Stimulated activated naive B cell treated with anti-CD40 and anti-IgM and Interleukin-4, amounts not matched to agents 10 μg/mL and 1 μg/mL and 100 μg/mL, for 72 hours (primary cell): ENCODE results near the gene RFX3.

Experiments
- ATAC-seq, 2 donors: fragments of 150-1000 bp; cut with Tn5 transposase; replicated peaks; 2 replicates each; pipeline ENCODE4 v1.10.0; 2021; ENCODE audit warnings: moderate library complexity in 1 of 2
- DNase-seq: peaks from one replicate; pipeline ENCODE4 v3.0.0; 2021
- H3K27ac Mint-ChIP-seq: one replicate; pipeline ENCODE4 v1.8.0; 2022; ENCODE audit warnings: mild to moderate bottlenecking, mixed read lengths
- H3K27me3 Mint-ChIP-seq, 2 donors: one replicate each; pipeline ENCODE4 v1.8.0; 2022; ENCODE audit warnings: mixed read lengths in 2 of 2
- H3K36me3 Mint-ChIP-seq, 2 donors: one replicate each; pipeline ENCODE4 v1.8.0; 2022; ENCODE audit warnings: mixed read lengths in 2 of 2, mild to moderate bottlenecking in 1 of 2
- H3K4me1 Mint-ChIP-seq, 2 donors: one replicate each; pipeline ENCODE4 v1.8.0; 2022; ENCODE audit warnings: mixed read lengths in 2 of 2, mild to moderate bottlenecking in 1 of 2
- H3K4me3 Mint-ChIP-seq, 2 donors: one replicate each; pipeline ENCODE4 v1.8.0; 2022; ENCODE audit warnings: mild to moderate bottlenecking in 2 of 2, mixed read lengths in 2 of 2, moderate library complexity in 1 of 2
- H3K9me3 Mint-ChIP-seq, 2 donors: one replicate each; pipeline ENCODE4 v1.8.0; 2022; ENCODE audit warnings: mixed read lengths in 2 of 2, mild to moderate bottlenecking in 1 of 2

The RFX3 gene

DNA sequence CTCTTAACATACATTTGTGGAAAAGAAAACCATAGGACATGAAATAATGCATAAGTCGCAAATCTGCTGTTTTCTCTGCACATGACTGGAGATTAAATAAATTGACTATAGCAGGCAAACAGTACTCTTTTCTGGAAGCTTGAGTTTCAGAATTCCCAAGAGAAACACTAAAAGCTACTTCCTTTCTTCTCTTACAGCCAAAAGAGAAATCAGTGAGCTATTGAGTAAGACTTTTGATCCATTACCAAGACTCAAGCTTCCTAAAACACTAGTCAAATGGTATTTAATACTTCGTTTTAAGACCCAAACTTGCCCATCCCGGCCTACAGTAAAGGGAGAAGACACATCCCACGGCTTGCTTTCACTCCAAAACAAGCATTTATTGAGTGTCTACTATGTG is 346.1 kb downstream of the RFX3 start:
- no peak overlapping the region for H3K27ac Mint-ChIP-seq
- no peak for ATAC-seq
- no peak overlapping the region for H3K4me3 Mint-ChIP-seq
- H3K9me3 Mint-ChIP-seq = no peaks in the 10 kb centered on the region
- no peaks in the 10 kb centered on the region for H3K36me3 Mint-ChIP-seq
- peaks cover 5 to 12% of the 10 kb centered on the region in 2 donors for H3K4me1 Mint-ChIP-seq
- no peak for DNase-seq
- peaks cover 41% of the 10 kb centered on the region in 2 donors for H3K27me3 Mint-ChIP-seq

GRCh38 chr9:3177936-3178335 is 347.9 kb downstream of the RFX3 start:
- H3K27me3 Mint-ChIP-seq = peaks cover 32 to 35% of the 10 kb centered on the region in 2 donors

DNA sequence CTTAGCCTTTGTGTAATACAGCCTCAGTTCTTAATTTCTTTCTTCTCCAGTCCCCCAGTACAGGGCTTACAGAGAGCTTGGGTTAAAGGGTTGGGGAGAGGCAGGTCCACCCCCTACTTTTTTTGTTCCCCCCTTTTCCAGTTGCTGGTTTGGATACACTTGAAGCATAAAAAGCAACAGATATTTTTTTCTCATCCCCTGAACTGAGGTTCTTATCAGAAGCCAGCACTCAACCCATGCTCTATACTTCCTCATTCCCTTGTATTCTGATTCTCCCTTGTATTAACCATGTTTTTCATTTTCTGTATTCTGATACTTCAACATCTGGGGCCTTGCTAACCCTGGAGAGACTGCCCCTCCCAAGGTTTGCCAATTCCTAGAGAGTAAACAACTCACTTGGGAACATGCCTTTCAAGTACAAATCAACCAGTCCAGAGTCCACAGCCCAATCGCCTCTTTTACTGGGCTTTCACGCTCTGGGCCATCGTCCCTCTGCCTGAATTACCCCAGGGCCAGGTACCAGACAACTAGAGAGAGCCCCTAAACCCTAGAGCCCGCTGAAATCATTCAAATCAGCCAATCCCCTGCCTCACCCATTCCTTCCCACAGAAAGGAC is 348.5 kb downstream of the RFX3 start:
- H3K4me1 Mint-ChIP-seq = peaks cover 5 to 12% of the 10 kb centered on the region in 2 donors
- DNase-seq (no peak), ATAC-seq (no peak)
- no peak overlapping the region for H3K4me3 Mint-ChIP-seq
- H3K27me3 Mint-ChIP-seq = peaks cover 26 to 30% of the 10 kb centered on the region in 2 donors
- H3K9me3 Mint-ChIP-seq = no peaks in the 10 kb centered on the region
- no peaks in the 10 kb centered on the region for H3K36me3 Mint-ChIP-seq
- no peak overlapping the region for H3K27ac Mint-ChIP-seq

More at GRCh38 chr9:3177936-3178335, 347.9 kb downstream of the RFX3 start:
- Mint-ChIP-seq H3K36me3 (no peaks in the 10 kb centered on the region), H3K27ac (no peak overlapping the region), H3K9me3 (no peaks in the 10 kb centered on the region), H3K4me3 (no peak overlapping the region), H3K4me1 (peaks cover 5 to 12% of the 10 kb centered on the region in 2 donors)
- ATAC-seq = no peak
- DNase-seq = no peak

GRCh38 chr9:3173374-3173773 is 352.4 kb downstream of the RFX3 start:
- ATAC-seq = no peak
- no peak for DNase-seq
- Mint-ChIP-seq H3K36me3 (no peaks in the 10 kb centered on the region), H3K27me3 (peaks cover 6 to 11% of the 10 kb centered on the region in 2 donors), H3K27ac (no peak overlapping the region), H3K4me3 (no peak overlapping the region), H3K9me3 (no peaks in the 10 kb centered on the region), H3K4me1 (no peaks in the 10 kb centered on the region)

- Mint-ChIP-seq H3K27me3 (peaks cover 19 to 20% of the 10 kb centered on the region in 2 donors), H3K4me1 (no peaks in the 10 kb centered on the region), H3K9me3 (no peaks in the 10 kb centered on the region), H3K4me3 (no peak overlapping the region), H3K36me3 (no peaks in the 10 kb centered on the region), H3K27ac (no peak overlapping the region)
- DNase-seq (no peak), ATAC-seq (no peak)
Observed at GRCh38 chr9:3170819-3171218, 355.0 kb downstream of the RFX3 start.
